ENCODE data around the gene RUVBL1.

Gene RUVBL1

GRCh38 chr3:128152419-128153155 lies 29.0 kb upstream of the RUVBL1 start:
- Histone ChIP-seq H3K4me2 (ENCODE audit: low read length) (peak overlapping the region; percentile 68), H3K79me2 (ENCODE audit: control insufficient read depth, low read length) (peaks cover 33% of the 10 kb centered on the region), H3K9me2 (replicated peaks; ENCODE audit: control insufficient read depth, low read length) (no peaks in the 10 kb centered on the region), H3K4me3 (ENCODE audit: low read length) (peak overlapping the region; percentile 73), H3K36me3 (ENCODE audit: control insufficient read depth, low read length) (peaks cover 24% of the 10 kb centered on the region), H3K27ac (ENCODE audit: low read depth, low read length) (peak overlapping the region; percentile 60; the same call in 1 of the 2 replicates), H4K20me1 (ENCODE audit: control insufficient read depth, insufficient read depth, low read depth, low read length) (no peaks in the 10 kb centered on the region), H3K9me3 (ENCODE audit: control insufficient read depth, insufficient read depth, low read length) (peaks cover 4% of the 10 kb centered on the region; the same call in 1 of the 2 replicates), H3F3A (ENCODE audit: control insufficient read depth, insufficient read depth) (peaks cover 3% of the 10 kb centered on the region; the same call in 1 of the 2 replicates), H3K4me1 (ENCODE audit: control insufficient read depth, low read length) (peaks cover 7% of the 10 kb centered on the region), H3K27me3 (ENCODE audit: control insufficient read depth, low read length) (0 out of 2 replicates have a peak, but pooled peaks cover 4% of the 10 kb centered on the region)
- TF ChIP-seq CTCF (IDR thresholded peaks at IDR 0.05; ENCODE audit: low read depth, low read length, poor library complexity, severe bottlenecking) (no peak), EZH2phosphoT487 (IDR thresholded peaks at IDR 0.05; ENCODE audit: borderline replicate concordance, low read length) (no peak)

- peaks cover 3% of the 10 kb centered on the region; the same call in 1 of the 2 replicates for H3F3A ChIP-seq (ENCODE audit: control insufficient read depth, insufficient read depth)
- no peaks in the 10 kb centered on the region for H3K9me2 ChIP-seq (replicated peaks; ENCODE audit: control insufficient read depth, low read length)
- no peak overlapping the region for H3K4me3 ChIP-seq (ENCODE audit: low read length)
- no peak overlapping the region for H3K4me2 ChIP-seq (ENCODE audit: low read length)
- peaks cover 7% of the 10 kb centered on the region for H3K4me1 ChIP-seq (ENCODE audit: control insufficient read depth, low read length)
- H3K79me2 ChIP-seq (ENCODE audit: control insufficient read depth, low read length), result peaks cover 32% of the 10 kb centered on the region
- TF ChIP-seq CTCF (IDR thresholded peaks at IDR 0.05; ENCODE audit: low read depth, low read length, poor library complexity, severe bottlenecking) (no peak), EZH2phosphoT487 (IDR thresholded peaks at IDR 0.05; ENCODE audit: borderline replicate concordance, low read length) (no peak)
- H3K27ac ChIP-seq (ENCODE audit: low read depth, low read length), result no peak overlapping the region
- H3K27me3 ChIP-seq (ENCODE audit: control insufficient read depth, low read length), result 0 out of 2 replicates have a peak, but pooled peaks cover 5% of the 10 kb centered on the region
- H3K9me3 ChIP-seq (ENCODE audit: control insufficient read depth, insufficient read depth, low read length), result peaks cover 4% of the 10 kb centered on the region; the same call in 1 of the 2 replicates
- peaks cover 16% of the 10 kb centered on the region for H3K36me3 ChIP-seq (ENCODE audit: control insufficient read depth, low read length)
- no peaks in the 10 kb centered on the region for H4K20me1 ChIP-seq (ENCODE audit: control insufficient read depth, insufficient read depth, low read depth, low read length)
These were observed 28.2 kb upstream of the RUVBL1 start for GRCh38 chr3:128151758-128152274.

GRCh38 chr3:128149650-128150049 lies 26.0 kb upstream of the RUVBL1 start:
- Histone ChIP-seq H3K9me2 (replicated peaks; ENCODE audit: control insufficient read depth, low read length) (no peaks in the 10 kb centered on the region), H3K4me3 (ENCODE audit: low read length) (no peak overlapping the region), H3K27ac (ENCODE audit: low read depth, low read length) (no peak overlapping the region), H3K36me3 (ENCODE audit: control insufficient read depth, low read length) (no peaks in the 10 kb centered on the region), H4K20me1 (ENCODE audit: control insufficient read depth, insufficient read depth, low read depth, low read length) (no peaks in the 10 kb centered on the region), H3K4me1 (ENCODE audit: control insufficient read depth, low read length) (peaks cover 6% of the 10 kb centered on the region), H3F3A (ENCODE audit: control insufficient read depth, insufficient read depth) (peaks cover 3% of the 10 kb centered on the region; the same call in 1 of the 2 replicates), H3K9me3 (ENCODE audit: control insufficient read depth, insufficient read depth, low read length) (peaks cover 4% of the 10 kb centered on the region; the same call in 1 of the 2 replicates), H3K79me2 (ENCODE audit: control insufficient read depth, low read length) (peaks cover 10% of the 10 kb centered on the region), H3K27me3 (ENCODE audit: control insufficient read depth, low read length) (peaks cover 14% of the 10 kb centered on the region), H3K4me2 (ENCODE audit: low read length) (no peak overlapping the region)
- TF ChIP-seq CTCF (IDR thresholded peaks at IDR 0.05; ENCODE audit: low read depth, low read length, poor library complexity, severe bottlenecking), result no peak
- no peak for TF ChIP-seq EZH2phosphoT487 (IDR thresholded peaks at IDR 0.05; ENCODE audit: borderline replicate concordance, low read length)

Measured in DOHH2 (cell line).